DOHH2 (cell line): ENCODE data around the gene PACS2.

ENCODE experiments used
- H3F3A ChIP-seq: fragments of 200-600 bp; sonication (generic), shearing (Covaris generic); 2 replicates; pipeline ENCODE4 v1.6.0; 2016; ENCODE audit warnings: antibody characterized with exemption, mild to moderate bottlenecking; ENCODE audit not compliant: control insufficient read depth, insufficient read depth
- H3K27ac ChIP-seq: fragments of 200-600 bp; sonication (generic); 2 replicates; pipeline ENCODE4 v1.5.1; 2014; ENCODE audit warnings: low read depth, mild to moderate bottlenecking, low read length, moderate library complexity
- H3K27me3 ChIP-seq: fragments of 200-600 bp; sonication (generic); 2 replicates; pipeline ENCODE4 v1.6.1; 2014; ENCODE audit warnings: mild to moderate bottlenecking, low read length, mixed read lengths; ENCODE audit not compliant: control insufficient read depth
- H3K36me3 ChIP-seq: fragments of 200-600 bp; sonication (generic); 2 replicates; pipeline ENCODE4 v1.6.1; 2014; ENCODE audit warnings: mild to moderate bottlenecking, low read length, moderate library complexity, mixed read lengths; ENCODE audit not compliant: control insufficient read depth
- H3K4me1 ChIP-seq: fragments of 200-600 bp; sonication (generic); 2 replicates; pipeline ENCODE4 v1.6.1; 2014; ENCODE audit warnings: mild to moderate bottlenecking, low read length, mixed read lengths; ENCODE audit not compliant: control insufficient read depth
- H3K4me2 ChIP-seq: fragments of 200-600 bp; sonication (generic); 2 replicates; pipeline ENCODE4 v1.6.0; 2014; ENCODE audit warnings: mild to moderate bottlenecking, low read length, moderate library complexity
- H3K4me3 ChIP-seq: fragments of 200-600 bp; sonication (generic); 2 replicates; pipeline ENCODE4 v1.5.1; 2014; ENCODE audit warnings: mild to moderate bottlenecking, low read length, mixed read lengths
- H3K79me2 ChIP-seq: fragments of 200-600 bp; sonication (generic); 2 replicates; pipeline ENCODE4 v1.6.1; 2014; ENCODE audit warnings: mild to moderate bottlenecking, low read length, mixed read lengths; ENCODE audit not compliant: control insufficient read depth
- H3K9me2 ChIP-seq: fragments of 200-600 bp; sonication (generic); replicated peaks from 2 replicates; pipeline ENCODE4 v1.6.1; 2014; ENCODE audit warnings: mild to moderate bottlenecking, low read length, mixed read lengths; ENCODE audit not compliant: control insufficient read depth
- H3K9me3 ChIP-seq: fragments of 200-600 bp; sonication (generic); 2 replicates; pipeline ENCODE4 v1.6.1; 2014; ENCODE audit warnings: antibody characterized with exemption, low read length, mixed read lengths; ENCODE audit not compliant: control insufficient read depth, insufficient read depth
- H4K20me1 ChIP-seq: fragments of 200-600 bp; sonication (generic); 2 replicates; pipeline ENCODE4 v1.6.0; 2014; ENCODE audit warnings: low read depth, mild to moderate bottlenecking, antibody characterized with exemption, low read length, moderate library complexity; ENCODE audit not compliant: control insufficient read depth, insufficient read depth
- EZH2phosphoT487 ChIP-seq: fragments of 200-600 bp; sonication (generic); IDR thresholded peaks from 2 replicates; pipeline ENCODE4 v1.6.1; 2017; ENCODE audit warnings: borderline replicate concordance, mild to moderate bottlenecking, antibody characterized with exemption, low read length, moderate library complexity, mixed read lengths
- TF ChIP-seq, protein P1 (sequence below): fragments of 200-600 bp; sonication (generic); IDR thresholded peaks from one replicate; pipeline ENCODE4 v1.5.1; 2014; ENCODE audit warnings: antibody characterized with exemption, mild to moderate bottlenecking, low read depth, low read length; ENCODE audit not compliant: poor library complexity, severe bottlenecking

Gene PACS2

DNA sequence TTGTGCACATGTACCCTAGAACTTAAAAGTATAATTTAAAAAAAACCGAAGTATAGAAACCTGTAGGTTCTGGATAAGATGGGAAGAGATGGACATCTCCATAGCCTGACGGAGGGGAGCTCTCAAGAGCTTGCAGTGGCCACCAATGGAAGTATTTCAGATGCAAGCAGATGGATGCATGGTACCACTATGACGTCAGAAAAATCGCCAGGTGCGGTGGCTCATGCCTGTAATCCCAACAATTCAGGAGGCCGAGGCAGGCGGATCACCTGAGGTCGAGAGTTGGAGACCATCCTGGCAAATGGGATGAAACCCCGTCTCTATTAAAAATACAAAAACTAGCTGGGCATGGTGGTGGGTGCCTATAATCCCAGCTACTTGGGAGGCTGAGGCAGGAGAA, 87.2 kb downstream of the PACS2 start:
- Histone ChIP-seq H3K27me3 (no peaks in the 10 kb centered on the region), H3K4me2 (no peak overlapping the region), H3K4me1 (peaks cover 32% of the 10 kb centered on the region), H3K36me3 (peaks cover 26% of the 10 kb centered on the region), H3K79me2 (peaks cover 26% of the 10 kb centered on the region), H3K9me3 (no peaks in the 10 kb centered on the region), H3K27ac (no peak overlapping the region), H3K9me2 (no peaks in the 10 kb centered on the region), H3F3A (peaks cover 12% of the 10 kb centered on the region), H4K20me1 (no peaks in the 10 kb centered on the region), H3K4me3 (no peak overlapping the region)
- TF ChIP-seq, protein P1, sequence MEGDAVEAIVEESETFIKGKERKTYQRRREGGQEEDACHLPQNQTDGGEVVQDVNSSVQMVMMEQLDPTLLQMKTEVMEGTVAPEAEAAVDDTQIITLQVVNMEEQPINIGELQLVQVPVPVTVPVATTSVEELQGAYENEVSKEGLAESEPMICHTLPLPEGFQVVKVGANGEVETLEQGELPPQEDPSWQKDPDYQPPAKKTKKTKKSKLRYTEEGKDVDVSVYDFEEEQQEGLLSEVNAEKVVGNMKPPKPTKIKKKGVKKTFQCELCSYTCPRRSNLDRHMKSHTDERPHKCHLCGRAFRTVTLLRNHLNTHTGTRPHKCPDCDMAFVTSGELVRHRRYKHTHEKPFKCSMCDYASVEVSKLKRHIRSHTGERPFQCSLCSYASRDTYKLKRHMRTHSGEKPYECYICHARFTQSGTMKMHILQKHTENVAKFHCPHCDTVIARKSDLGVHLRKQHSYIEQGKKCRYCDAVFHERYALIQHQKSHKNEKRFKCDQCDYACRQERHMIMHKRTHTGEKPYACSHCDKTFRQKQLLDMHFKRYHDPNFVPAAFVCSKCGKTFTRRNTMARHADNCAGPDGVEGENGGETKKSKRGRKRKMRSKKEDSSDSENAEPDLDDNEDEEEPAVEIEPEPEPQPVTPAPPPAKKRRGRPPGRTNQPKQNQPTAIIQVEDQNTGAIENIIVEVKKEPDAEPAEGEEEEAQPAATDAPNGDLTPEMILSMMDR = no peak
- no peak for TF ChIP-seq EZH2phosphoT487

DNA sequence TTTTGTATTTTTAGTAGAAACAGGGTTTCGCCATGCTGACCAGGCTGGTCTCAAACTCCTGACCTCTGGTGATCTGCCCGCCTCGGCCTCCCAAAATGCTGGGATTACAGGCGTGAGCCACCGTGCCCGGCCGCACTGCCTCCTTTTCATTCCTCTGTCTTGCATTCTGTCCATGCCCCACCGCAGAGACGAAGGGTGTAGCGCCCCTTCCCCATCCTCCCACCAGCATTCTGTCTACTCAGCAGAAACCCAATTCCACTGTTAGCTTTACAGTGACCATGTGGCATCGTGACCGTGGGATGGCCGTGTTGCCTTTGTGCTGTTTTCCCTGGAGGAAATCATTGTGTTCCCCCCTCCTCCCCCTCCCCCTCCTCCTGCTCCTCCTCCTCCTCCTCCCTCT, 94.0 kb downstream of the PACS2 start:
- H4K20me1 ChIP-seq = peaks cover 2% of the 10 kb centered on the region; the same call in 1 of the 2 replicates
- peaks cover 5% of the 10 kb centered on the region for H3F3A ChIP-seq
- H3K27me3 ChIP-seq = peaks cover 23% of the 10 kb centered on the region
- H3K4me1 ChIP-seq = peaks cover 7% of the 10 kb centered on the region
- no peak overlapping the region for H3K4me3 ChIP-seq
- no peaks in the 10 kb centered on the region for H3K79me2 ChIP-seq
- TF ChIP-seq EZH2phosphoT487 = no peak
- TF ChIP-seq, protein P1 = no peak
- no peak overlapping the region for H3K4me2 ChIP-seq
- H3K9me2 ChIP-seq = no peaks in the 10 kb centered on the region
- H3K9me3 ChIP-seq = no peaks in the 10 kb centered on the region
- H3K36me3 ChIP-seq = no peaks in the 10 kb centered on the region
- no peak overlapping the region for H3K27ac ChIP-seq

DNA sequence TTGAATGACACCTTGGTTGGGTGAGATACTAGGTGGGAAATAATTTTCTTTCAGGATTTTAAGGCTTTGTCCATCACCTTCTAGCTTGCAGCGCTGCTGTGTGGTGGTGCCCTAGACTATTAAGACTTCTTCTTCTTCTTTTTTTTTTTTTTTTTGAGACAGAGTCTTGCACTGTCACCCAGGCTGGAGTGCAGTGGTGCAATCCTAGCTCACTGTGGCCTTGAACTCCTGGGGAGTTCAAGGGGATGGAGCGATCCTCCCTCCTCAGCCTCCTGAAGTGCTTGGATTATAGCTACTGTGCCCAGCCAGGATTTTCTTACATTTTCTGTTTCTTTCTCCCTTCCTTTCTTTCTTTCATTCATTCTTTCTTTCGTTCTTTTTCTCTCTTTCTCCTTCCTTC, 94.8 kb downstream of the PACS2 start:
- Histone ChIP-seq H4K20me1 (peaks cover 2% of the 10 kb centered on the region; the same call in 1 of the 2 replicates), H3K9me3 (no peaks in the 10 kb centered on the region), H3K9me2 (no peaks in the 10 kb centered on the region), H3K4me3 (no peak overlapping the region), H3K27ac (no peak overlapping the region), H3K27me3 (peaks cover 31% of the 10 kb centered on the region), H3K4me1 (peaks cover 7% of the 10 kb centered on the region), H3F3A (peaks cover 5% of the 10 kb centered on the region), H3K4me2 (no peak overlapping the region), H3K36me3 (no peaks in the 10 kb centered on the region), H3K79me2 (no peaks in the 10 kb centered on the region)
- TF ChIP-seq EZH2phosphoT487 = no peak
- TF ChIP-seq, protein P1 = no peak
